SU-DHL-6 (cell line): ENCODE data around the gene GNB1L.

ENCODE experiments used
- CTCF ChIP-seq: fragments of 200-600 bp; sonication (generic); IDR thresholded peaks from one replicate; pipeline ENCODE4 v1.5.1; 2017; ENCODE audit warnings: antibody characterized with exemption, mild to moderate bottlenecking, low read length, moderate library complexity; ENCODE audit not compliant: insufficient read depth, poor library complexity, severe bottlenecking
- EZH2phosphoT487 ChIP-seq: fragments of 200-600 bp; sonication (generic), shearing (Covaris generic); conservative IDR thresholded peaks from 2 replicates; pipeline ENCODE4 v1.6.1; 2018; ENCODE audit warnings: mild to moderate bottlenecking, antibody characterized with exemption, low read length, moderate library complexity, mixed read lengths

GRCh38 chr22:19821523-19822300 is 33.0 kb downstream of the GNB1L start:
- TF ChIP-seq CTCF (no peak), EZH2phosphoT487 (no peak)
